ENCODE measurements around the gene CECR2.

CECR2 gene

GRCh38 chr22:17537155-17537554, 167.9 kb downstream of the CECR2 start:
- Histone ChIP-seq H3K9ac (ENCODE audit: insufficient read length, low read depth) (no peak overlapping the region), H3K36me3 (ENCODE audit: insufficient read depth, insufficient read length, low read length) (peaks cover 53% of the 10 kb centered on the region), H3K9me3 (ENCODE audit: insufficient read depth, low read length) (no peaks in the 10 kb centered on the region), H3K27me3 (ENCODE audit: insufficient read depth, insufficient read length) (no peaks in the 10 kb centered on the region), H3K4me3 (ENCODE audit: insufficient read length, low read depth) (no peak overlapping the region), H3K4me1 (ENCODE audit: insufficient read depth, insufficient read length) (no peaks in the 10 kb centered on the region)
- no peak for DNase-seq (ENCODE audit: low read depth, low spot score)
- TF ChIP-seq YY1 (IDR thresholded peaks at IDR 0.05; ENCODE audit: insufficient read depth, insufficient read length) (no peak), SUZ12 (IDR thresholded peaks at IDR 0.05; ENCODE audit: extremely low read depth, insufficient read depth, insufficient read length) (no peak), ZNF274 (IDR thresholded peaks at IDR 0.05; ENCODE audit: low read depth, low read length) (no peak)

- Histone ChIP-seq H3K27me3 (ENCODE audit: insufficient read depth, insufficient read length) (no peaks in the 10 kb centered on the region), H3K4me3 (ENCODE audit: insufficient read length, low read depth) (no peak overlapping the region), H3K4me1 (ENCODE audit: insufficient read depth, insufficient read length) (no peaks in the 10 kb centered on the region), H3K9ac (ENCODE audit: insufficient read length, low read depth) (no peak overlapping the region), H3K36me3 (ENCODE audit: insufficient read depth, insufficient read length, low read length) (peaks cover 68% of the 10 kb centered on the region), H3K9me3 (ENCODE audit: insufficient read depth, low read length) (no peaks in the 10 kb centered on the region)
- no peak for DNase-seq (ENCODE audit: low read depth, low spot score)
- TF ChIP-seq YY1 (IDR thresholded peaks at IDR 0.05; ENCODE audit: insufficient read depth, insufficient read length) (no peak), ZNF274 (IDR thresholded peaks at IDR 0.05; ENCODE audit: low read depth, low read length) (no peak), SUZ12 (IDR thresholded peaks at IDR 0.05; ENCODE audit: extremely low read depth, insufficient read depth, insufficient read length) (no peak)
These were observed 171.2 kb downstream of the CECR2 start for GRCh38 chr22:17540481-17540880.

DNA sequence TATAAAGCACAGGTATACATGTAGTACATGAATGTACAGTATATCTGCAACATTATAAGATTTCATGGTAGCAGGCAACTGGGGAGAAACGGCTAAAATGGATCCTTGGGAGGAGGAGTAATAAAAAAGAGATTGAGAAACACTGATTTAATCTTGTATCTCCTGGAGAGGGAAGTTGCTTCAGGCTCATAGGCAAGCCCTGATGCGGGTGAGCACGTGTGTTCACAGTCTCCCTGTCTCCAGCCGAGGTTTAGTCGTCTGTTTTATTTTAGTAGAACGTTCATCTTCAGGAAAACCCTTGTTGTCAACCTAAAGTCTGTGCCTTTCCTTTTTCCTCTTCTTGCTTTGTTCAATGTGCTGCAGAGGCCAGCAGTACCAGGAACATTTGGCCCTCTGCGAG, 172.2 kb downstream of the CECR2 start:
- Histone ChIP-seq H3K9ac (ENCODE audit: insufficient read length, low read depth) (no peak overlapping the region), H3K27me3 (ENCODE audit: insufficient read depth, insufficient read length) (no peaks in the 10 kb centered on the region), H3K36me3 (ENCODE audit: insufficient read depth, insufficient read length, low read length) (peaks cover 66% of the 10 kb centered on the region), H3K9me3 (ENCODE audit: insufficient read depth, low read length) (no peaks in the 10 kb centered on the region), H3K4me1 (ENCODE audit: insufficient read depth, insufficient read length) (no peaks in the 10 kb centered on the region), H3K4me3 (ENCODE audit: insufficient read length, low read depth) (no peak overlapping the region)
- TF ChIP-seq SUZ12 (IDR thresholded peaks at IDR 0.05; ENCODE audit: extremely low read depth, insufficient read depth, insufficient read length) (no peak), ZNF274 (IDR thresholded peaks at IDR 0.05; ENCODE audit: low read depth, low read length) (no peak), YY1 (IDR thresholded peaks at IDR 0.05; ENCODE audit: insufficient read depth, insufficient read length) (no peak)
- DNase-seq (ENCODE audit: low read depth, low spot score) = no peak

DNA sequence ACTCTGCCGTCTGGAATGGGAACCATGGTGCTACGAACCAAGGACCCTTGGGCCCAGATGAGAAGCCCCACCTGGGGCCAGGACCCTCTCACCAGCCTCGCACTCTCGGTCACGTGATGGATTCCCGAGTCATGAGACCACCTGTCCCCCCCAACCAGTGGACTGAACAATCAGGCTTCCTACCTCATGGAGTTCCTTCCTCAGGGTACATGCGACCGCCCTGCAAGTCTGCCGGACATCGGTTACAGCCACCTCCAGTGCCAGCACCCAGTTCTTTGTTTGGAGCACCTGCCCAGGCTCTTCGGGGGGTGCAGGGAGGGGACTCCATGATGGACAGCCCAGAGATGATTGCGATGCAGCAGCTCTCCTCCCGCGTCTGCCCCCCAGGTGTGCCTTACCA, 173.2 kb downstream of the CECR2 start:
- TF ChIP-seq SUZ12 (IDR thresholded peaks at IDR 0.05; ENCODE audit: extremely low read depth, insufficient read depth, insufficient read length) (no peak), ZNF274 (IDR thresholded peaks at IDR 0.05; ENCODE audit: low read depth, low read length) (no peak), YY1 (IDR thresholded peaks at IDR 0.05; ENCODE audit: insufficient read depth, insufficient read length) (no peak)
- H3K4me1 ChIP-seq (ENCODE audit: insufficient read depth, insufficient read length) = no peaks in the 10 kb centered on the region
- no peak overlapping the region for H3K9ac ChIP-seq (ENCODE audit: insufficient read length, low read depth)
- no peaks in the 10 kb centered on the region for H3K27me3 ChIP-seq (ENCODE audit: insufficient read depth, insufficient read length)
- no peaks in the 10 kb centered on the region for H3K9me3 ChIP-seq (ENCODE audit: insufficient read depth, low read length)
- H3K36me3 ChIP-seq (ENCODE audit: insufficient read depth, insufficient read length, low read length) = peaks cover 57% of the 10 kb centered on the region
- no peak for DNase-seq (ENCODE audit: low read depth, low spot score)
- no peak overlapping the region for H3K4me3 ChIP-seq (ENCODE audit: insufficient read length, low read depth)

- TF ChIP-seq YY1 (IDR thresholded peaks at IDR 0.05; ENCODE audit: insufficient read depth, insufficient read length) (no peak), SUZ12 (IDR thresholded peaks at IDR 0.05; ENCODE audit: extremely low read depth, insufficient read depth, insufficient read length) (no peak), ZNF274 (IDR thresholded peaks at IDR 0.05; ENCODE audit: low read depth, low read length) (no peak)
- H3K4me3 ChIP-seq (ENCODE audit: insufficient read length, low read depth) = no peak overlapping the region
- H3K36me3 ChIP-seq (ENCODE audit: insufficient read depth, insufficient read length, low read length) = peaks cover 53% of the 10 kb centered on the region
- no peak overlapping the region for H3K9ac ChIP-seq (ENCODE audit: insufficient read length, low read depth)
- DNase-seq (ENCODE audit: low read depth, low spot score) = no peak
- no peaks in the 10 kb centered on the region for H3K4me1 ChIP-seq (ENCODE audit: insufficient read depth, insufficient read length)
- H3K27me3 ChIP-seq (ENCODE audit: insufficient read depth, insufficient read length) = no peaks in the 10 kb centered on the region
- no peaks in the 10 kb centered on the region for H3K9me3 ChIP-seq (ENCODE audit: insufficient read depth, low read length)
These were observed 178.9 kb downstream of the CECR2 start for GRCh38 chr22:17548010-17548755.

DNA sequence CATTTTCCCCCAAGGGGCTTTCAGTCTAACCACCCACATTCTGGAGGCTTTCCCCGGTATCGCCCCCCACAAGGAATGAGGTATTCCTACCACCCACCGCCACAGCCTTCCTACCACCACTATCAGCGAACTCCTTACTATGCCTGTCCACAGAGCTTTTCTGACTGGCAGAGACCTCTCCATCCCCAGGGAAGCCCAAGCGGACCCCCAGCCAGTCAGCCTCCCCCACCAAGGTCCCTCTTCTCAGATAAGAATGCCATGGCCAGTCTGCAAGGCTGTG, 179.4 kb downstream of the CECR2 start:
- no peaks in the 10 kb centered on the region for H3K27me3 ChIP-seq (ENCODE audit: insufficient read depth, insufficient read length)

DNA sequence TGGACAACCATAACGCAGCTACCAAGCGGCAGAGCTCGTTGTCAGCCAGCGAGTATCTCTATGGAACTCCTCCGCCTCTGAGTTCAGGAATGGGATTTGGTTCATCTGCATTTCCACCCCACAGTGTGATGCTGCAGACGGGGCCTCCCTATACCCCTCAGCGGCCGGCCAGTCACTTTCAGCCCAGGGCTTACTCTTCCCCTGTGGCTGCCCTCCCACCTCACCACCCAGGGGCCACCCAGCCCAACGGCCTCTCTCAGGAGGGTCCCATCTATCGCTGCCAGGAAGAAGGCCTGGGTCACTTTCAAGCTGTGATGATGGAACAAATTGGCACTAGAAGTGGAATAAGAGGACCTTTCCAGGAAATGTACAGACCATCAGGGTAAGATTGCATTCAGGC, 179.9 kb downstream of the CECR2 start:
- TF ChIP-seq SUZ12 (IDR thresholded peaks at IDR 0.05; ENCODE audit: extremely low read depth, insufficient read depth, insufficient read length) (no peak), YY1 (IDR thresholded peaks at IDR 0.05; ENCODE audit: insufficient read depth, insufficient read length) (no peak), ZNF274 (IDR thresholded peaks at IDR 0.05; ENCODE audit: low read depth, low read length) (no peak)
- H3K27me3 ChIP-seq (ENCODE audit: insufficient read depth, insufficient read length) = no peaks in the 10 kb centered on the region
- no peak overlapping the region for H3K4me3 ChIP-seq (ENCODE audit: insufficient read length, low read depth)
- DNase-seq (ENCODE audit: low read depth, low spot score) = no peak
- H3K9me3 ChIP-seq (ENCODE audit: insufficient read depth, low read length) = no peaks in the 10 kb centered on the region
- peaks cover 59% of the 10 kb centered on the region for H3K36me3 ChIP-seq (ENCODE audit: insufficient read depth, insufficient read length, low read length)
- H3K9ac ChIP-seq (ENCODE audit: insufficient read length, low read depth) = no peak overlapping the region
- H3K4me1 ChIP-seq (ENCODE audit: insufficient read depth, insufficient read length) = no peaks in the 10 kb centered on the region

More for the DNA sequence above, 179.4 kb downstream of the CECR2 start:
- DNase-seq (ENCODE audit: low read depth, low spot score) = no peak
- H3K4me3 ChIP-seq (ENCODE audit: insufficient read length, low read depth) = no peak overlapping the region
- TF ChIP-seq SUZ12 (IDR thresholded peaks at IDR 0.05; ENCODE audit: extremely low read depth, insufficient read depth, insufficient read length) (no peak), YY1 (IDR thresholded peaks at IDR 0.05; ENCODE audit: insufficient read depth, insufficient read length) (no peak), ZNF274 (IDR thresholded peaks at IDR 0.05; ENCODE audit: low read depth, low read length) (no peak)
- H3K36me3 ChIP-seq (ENCODE audit: insufficient read depth, insufficient read length, low read length) = peaks cover 55% of the 10 kb centered on the region
- H3K4me1 ChIP-seq (ENCODE audit: insufficient read depth, insufficient read length) = no peaks in the 10 kb centered on the region
- no peak overlapping the region for H3K9ac ChIP-seq (ENCODE audit: insufficient read length, low read depth)
- H3K9me3 ChIP-seq (ENCODE audit: insufficient read depth, low read length) = no peaks in the 10 kb centered on the region
